Posterior vena cava (tissue), 2 donors: ENCODE data around the gene SRRM2. TPM values are rescaled to one million over a fixed set of nuclear protein-coding genes. Genes with fewer than 3 reads are reported as not detected.
A peak's percentile ranks its signal among the peaks of the same experiment; 100 is the strongest.

Experiments used
- DNase-seq: peaks from one replicate; pipeline ENCODE4 v3.0.0-alpha.2; 2020; ENCODE audit warnings: low spot score
- intact Hi-C, 2 donors: fragments of 100-400 bp; cut with DNase I; formaldehyde crosslinking; loops; one replicate each; pipeline versions ENCODE4 v1.14.1 to v1.14.2; 2022 to 2023
- total RNA-seq, 2 donors: library from RNA; stranded (reverse); fragmentation: NEBNext Ultra II Directional; extraction: Animal tissue kit (Norgen Biotek cat#: 25700); gene quantifications; one replicate each; pipeline ENCODE4 v1.2.1, GENCODE V29; 2021
- donor health status: DM: yes; HTN: yes; CAD: no.
- donor health status: DM: yes; HTN: yes; CAD: no.

SRRM2 gene
- total RNA-seq, 2 donors from 2014 or later, result 320 to 360 TPM

GRCh38 chr16:2782583-2783351 lies 30.3 kb downstream of the SRRM2 start:
- intact Hi-C loops, result no loop called here
- peak; percentile 62 for DNase-seq

GRCh38 chr16:2783581-2784357 lies 31.3 kb downstream of the SRRM2 start:
- intact Hi-C loops, result no loop called here
- DNase-seq, result peak; percentile 51

GRCh38 chr16:2784358-2785100 lies 32.1 kb downstream of the SRRM2 start:
- DNase-seq, result peak; percentile 64
- intact Hi-C loops, result no loop called here

GRCh38 chr16:2785101-2785991 lies 32.9 kb downstream of the SRRM2 start:
- peak; percentile 80 for DNase-seq
- intact Hi-C loops, result no loop called here

GRCh38 chr16:2786061-2786825 lies 33.8 kb downstream of the SRRM2 start:
- DNase-seq, result peak; percentile 46
- intact Hi-C loops, result no loop called here

- intact Hi-C loops, result no loop called here
- DNase-seq, result no peak
Observed at GRCh38 chr16:2786826-2787151, 34.4 kb downstream of the SRRM2 start.

GRCh38 chr16:2787406-2787805 lies 35.0 kb downstream of the SRRM2 start, which contains the start of gene PRSS33:
Gene PRSS33 (minus strand): TSS chr16:2787560. CDS start chr16:2786547, 1,013 bp downstream.
- intact Hi-C loops, result no loop called here
- peak; percentile 32 for DNase-seq

GRCh38 chr16:2787961-2788360 lies 35.5 kb downstream of the SRRM2 start:
- DNase-seq, result peak; percentile 58
- intact Hi-C loops, result no loop called here

- DNase-seq, result peak; percentile 57
- intact Hi-C loops, result no loop called here
Observed at GRCh38 chr16:2790631-2791030, 38.2 kb downstream of the SRRM2 start.

- DNase-seq, result peak; percentile 34
- intact Hi-C loops, result no loop called here
Observed at GRCh38 chr16:2791174-2791573, 38.7 kb downstream of the SRRM2 start.

GRCh38 chr16:2792940-2793339 lies 40.5 kb downstream of the SRRM2 start:
- DNase-seq, result no peak
- intact Hi-C loops, result no loop called here

GRCh38 chr16:2795395-2796143 lies 43.1 kb downstream of the SRRM2 start:
- intact Hi-C loops, result no loop called here
- DNase-seq, result peak; percentile 7

GRCh38 chr16:2798723-2799204 lies 46.3 kb downstream of the SRRM2 start:
- no peak for DNase-seq
- intact Hi-C loops, result no loop called here

- intact Hi-C loops, result no loop called here
- peak; percentile 74 for DNase-seq
Observed at GRCh38 chr16:2799205-2799858, 46.9 kb downstream of the SRRM2 start.

GRCh38 chr16:2799859-2800226 lies 47.4 kb downstream of the SRRM2 start:
- DNase-seq, result peak; percentile 10
- intact Hi-C loops, result no loop called here

- no peak for DNase-seq
Observed at GRCh38 chr16:2803545-2804195, 51.2 kb downstream of the SRRM2 start.

GRCh38 chr16:2804728-2805127 lies 52.3 kb downstream of the SRRM2 start:
- intact Hi-C loops, result no loop called here
- no peak for DNase-seq

More at GRCh38 chr16:2803545-2804195, 51.2 kb downstream of the SRRM2 start:
- intact Hi-C loops, result no loop called here
